NB4 (cell line): ENCODE results near the gene DNAJC5G.

Source experiments
- CTCF ChIP-seq: IDR thresholded peaks from one replicate; pipeline ENCODE4 v1.5.1; 2012; ENCODE audit warnings: low read depth, low read length
- MAX ChIP-seq: IDR thresholded peaks from 2 replicates; pipeline ENCODE4 v1.6.1; 2011; ENCODE audit warnings: low read depth, low read length
- MYC ChIP-seq: IDR thresholded peaks from 2 replicates; pipeline ENCODE4 v1.6.1; 2011; ENCODE audit warnings: low read depth, low read length
- POLR2A ChIP-seq: IDR thresholded peaks from 2 replicates; pipeline ENCODE4 v1.6.1; 2011; ENCODE audit warnings: mild to moderate bottlenecking; ENCODE audit not compliant: insufficient read length; ENCODE audit errors: extremely low read depth

- TF ChIP-seq CTCF: no peak
- no peak for TF ChIP-seq POLR2A
- no peak for TF ChIP-seq MYC
- no peak for TF ChIP-seq MAX
Measured at GRCh38 chr2:27237341-27237945, 37.8 kb upstream of the DNAJC5G start.
